NK-92 (cell line): Measurements from ENCODE around the gene SLC41A1.
"Not testable (repeated sequence)": the region's sequence is repeated elsewhere in the genome, so short reads cannot be mapped to it uniquely, and the experiment has no call there.

Source experiments
- DNase-seq: peaks from one replicate; lab custom pipeline; 2025; ENCODE audit not compliant: unreplicated experiment; lab: John Stamatoyannopoulos, UW

SLC41A1 gene

DNA sequence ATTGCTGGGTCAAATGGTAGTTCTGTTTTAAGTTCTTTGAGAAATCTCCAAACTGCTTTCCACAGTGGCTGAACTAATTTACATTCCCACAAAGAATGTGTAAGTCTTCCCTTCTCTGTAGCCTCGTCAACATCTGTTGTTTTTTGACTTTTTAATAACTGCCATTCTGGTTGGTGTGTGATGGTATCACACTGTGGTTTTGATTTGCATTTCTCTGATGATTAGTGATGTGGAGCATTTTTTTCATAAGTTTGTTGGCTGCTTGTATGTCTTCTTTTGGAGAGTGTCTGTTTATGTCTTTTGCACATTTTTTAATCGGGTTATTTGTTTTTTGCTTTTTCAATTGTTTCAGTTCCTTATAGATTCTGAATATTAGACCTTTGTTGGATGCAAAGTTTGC, 10.3 kb upstream of the SLC41A1 start:
- not testable (repeated sequence) for DNase-seq

GRCh38 chr1:205822397-205822796, 9.4 kb upstream of the SLC41A1 start:
- DNase-seq = no peak

DNA sequence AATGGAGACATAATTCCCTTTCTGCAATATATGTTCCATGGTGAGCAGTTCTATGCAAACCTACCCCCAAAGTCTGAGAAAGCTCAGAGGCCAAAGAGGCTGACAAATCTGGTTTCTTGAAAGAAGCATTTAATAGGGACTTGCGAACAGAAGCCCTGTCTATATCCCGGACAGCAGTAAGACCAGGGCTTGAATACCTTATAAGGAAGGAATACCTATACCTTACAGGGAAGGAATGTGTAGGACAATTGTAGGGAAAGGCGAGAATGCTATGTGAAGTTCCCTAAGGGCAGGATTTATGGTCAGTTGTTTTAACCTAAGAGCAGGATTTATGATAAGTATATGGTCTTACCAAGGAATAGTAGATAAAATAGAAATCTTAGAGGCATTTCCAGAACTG, 5.0 kb upstream of the SLC41A1 start:
- DNase-seq = no peak

DNA sequence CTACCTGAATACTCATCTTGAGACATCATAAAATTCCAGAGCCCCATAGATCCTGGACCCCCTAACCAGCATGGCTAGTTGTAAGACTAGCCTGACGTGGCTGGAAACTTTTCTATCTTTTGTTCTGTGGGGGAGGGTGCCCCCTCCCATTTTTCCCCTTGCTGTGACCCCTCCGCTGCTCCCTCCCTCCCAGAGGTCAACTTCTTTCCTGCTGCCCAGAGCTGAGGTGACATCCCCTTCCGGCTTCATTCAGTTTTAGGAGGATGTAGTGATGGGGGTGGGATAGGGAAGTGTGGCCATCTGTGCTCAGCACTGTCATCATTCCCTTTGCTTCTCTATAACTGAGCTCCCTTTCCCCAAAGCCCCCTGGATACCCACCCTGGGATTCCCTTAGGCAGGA, 4.4 kb upstream of the SLC41A1 start:
- no peak for DNase-seq

- DNase-seq = no peak
These were observed 709 bp upstream of the SLC41A1 start for GRCh38 chr1:205813755-205814058.

DNA sequence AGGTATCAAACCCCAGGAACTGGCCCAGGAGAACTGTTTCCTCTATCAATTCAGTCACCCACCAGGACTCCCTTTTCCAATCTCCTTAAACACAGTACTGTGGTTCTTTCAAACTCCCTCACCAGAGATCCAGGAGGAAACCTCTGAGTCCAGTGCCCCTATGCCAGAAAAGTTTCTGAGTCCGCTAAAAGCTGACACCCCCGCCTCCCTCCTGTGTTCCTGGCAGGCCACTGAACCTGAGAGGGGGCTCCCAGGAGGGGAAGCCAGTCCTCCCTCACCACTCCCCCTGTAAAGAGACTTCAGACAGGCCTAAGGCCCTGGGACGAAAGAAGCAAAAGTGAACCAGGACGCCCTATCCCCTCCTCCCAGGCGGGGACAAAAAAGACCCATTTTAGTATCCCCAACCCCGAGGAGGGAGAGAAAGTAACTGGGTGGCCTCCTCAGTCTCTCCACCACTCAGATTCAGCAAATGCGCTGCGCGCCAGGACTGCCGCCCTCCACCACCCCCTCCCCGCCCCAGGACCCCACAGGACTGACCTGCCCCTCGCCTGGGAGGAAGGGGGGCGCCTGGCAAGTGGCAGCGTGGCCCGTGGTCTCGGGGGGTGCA, 624 bp downstream of the SLC41A1 start:
- DNase-seq = no peak

- no peak for DNase-seq
These were observed 1.3 kb downstream of the SLC41A1 start for GRCh38 chr1:205811660-205812059.

- no peak for DNase-seq
These were observed 2.4 kb downstream of the SLC41A1 start for GRCh38 chr1:205810448-205811157.

- DNase-seq = no peak
These were observed 3.1 kb downstream of the SLC41A1 start for GRCh38 chr1:205809942-205810345.

DNA sequence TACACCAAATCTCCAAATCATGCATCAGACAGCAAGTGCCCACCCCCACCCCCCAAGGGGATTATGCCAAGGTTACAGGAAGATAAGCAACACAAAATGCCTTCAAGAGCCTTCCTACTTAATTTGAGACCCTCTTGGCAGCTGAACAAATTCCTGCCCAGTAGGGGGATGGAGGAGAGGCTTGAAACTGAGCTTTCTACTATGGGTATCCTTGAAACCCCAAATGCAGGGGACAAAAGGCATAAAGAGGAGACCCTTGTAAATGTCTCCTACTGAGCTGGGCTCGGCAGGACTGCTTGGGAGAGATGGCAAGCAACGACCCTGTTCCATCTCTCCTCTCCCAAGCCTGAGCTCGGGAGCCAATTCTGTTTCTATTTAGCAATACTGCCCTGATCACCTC, 3.5 kb downstream of the SLC41A1 start:
- no peak for DNase-seq

DNA sequence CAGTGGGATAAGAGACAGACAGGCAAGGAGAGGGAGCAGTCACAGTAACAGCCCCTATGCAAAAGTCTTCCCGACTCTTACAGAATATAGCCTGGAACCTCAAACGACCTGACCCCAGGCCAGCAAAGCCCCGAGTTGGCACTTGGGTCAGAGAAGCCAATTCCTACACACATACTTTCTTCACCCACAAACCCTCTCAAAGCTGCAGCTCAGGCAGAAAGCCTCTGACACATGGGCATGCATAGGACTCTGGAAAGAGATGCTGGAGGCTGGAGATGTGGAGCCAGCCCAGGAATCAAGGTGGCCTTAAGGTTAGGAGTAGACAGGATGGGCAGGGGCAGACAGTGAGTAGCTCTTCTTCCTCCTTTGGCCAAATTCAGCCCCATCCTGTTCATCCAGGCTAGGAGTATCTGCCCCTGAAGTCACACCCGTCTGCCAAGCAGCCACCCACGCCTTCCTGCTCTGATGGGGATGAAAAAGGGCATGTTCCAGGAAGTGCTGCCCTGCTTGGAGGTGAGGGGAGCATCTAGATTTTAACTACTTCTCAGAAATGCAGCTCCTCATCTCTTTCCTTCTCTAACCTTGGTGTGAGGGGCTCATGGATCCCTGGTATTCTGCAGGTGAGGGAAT, 7.8 kb downstream of the SLC41A1 start:
- no peak for DNase-seq

- DNase-seq = no peak
These were observed 8.4 kb downstream of the SLC41A1 start for GRCh38 chr1:205804605-205805004.

DNA sequence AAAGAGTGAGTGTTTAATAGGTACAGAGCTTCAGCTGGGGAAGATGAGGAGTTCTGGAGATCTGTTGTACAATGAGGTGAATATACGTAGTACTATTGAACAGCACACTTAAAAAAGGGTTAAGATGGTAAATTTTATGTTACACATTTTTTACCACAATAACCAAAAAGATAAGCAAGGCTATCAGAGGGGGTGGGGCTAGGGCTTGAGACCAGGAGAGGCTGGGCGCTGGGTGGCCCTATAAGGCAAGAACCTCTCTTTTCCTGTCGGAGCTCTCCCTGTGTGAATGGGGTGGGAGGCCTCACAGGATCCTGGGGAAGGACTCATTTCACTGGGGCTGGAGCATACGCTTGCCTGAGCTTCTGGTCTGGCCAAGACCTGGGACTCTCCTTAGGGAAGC, 9.0 kb downstream of the SLC41A1 start:
- no peak for DNase-seq

GRCh38 chr1:205802060-205802459, 10.9 kb downstream of the SLC41A1 start:
- DNase-seq = no peak

DNA sequence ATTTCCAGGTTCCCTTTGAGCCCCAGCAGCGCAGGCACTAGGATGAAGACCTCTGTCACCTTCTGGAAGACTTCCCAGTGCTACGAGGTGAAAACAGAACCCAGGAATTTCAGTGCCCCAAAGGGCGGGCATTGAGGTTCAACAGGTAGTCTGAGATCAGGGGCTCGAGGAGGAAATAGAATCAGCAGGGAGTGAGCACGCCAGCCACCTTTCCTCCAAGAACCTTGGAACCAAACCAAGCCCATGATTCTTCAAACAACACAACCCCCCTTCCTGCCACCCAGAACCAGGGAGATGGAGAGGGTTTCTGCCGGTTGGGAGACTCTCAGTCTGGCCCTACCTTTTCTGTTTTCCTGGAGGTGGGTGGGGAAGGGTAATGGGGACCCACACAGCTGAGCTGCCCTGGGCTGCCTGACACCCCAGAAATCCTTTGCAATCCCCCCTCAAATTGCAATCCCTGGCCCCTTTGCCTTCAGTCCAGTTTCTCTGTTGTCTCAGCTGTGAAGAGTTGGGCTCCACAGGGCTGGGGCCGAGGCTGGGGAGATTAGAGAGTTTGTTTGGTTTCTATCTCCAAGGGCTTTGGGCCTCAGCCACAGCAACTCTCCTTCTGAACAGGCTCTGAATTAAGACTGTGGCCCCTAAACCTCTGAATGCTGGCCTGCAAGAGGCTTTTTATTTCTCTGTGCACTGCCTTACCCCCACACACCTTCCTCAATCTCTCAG, 11.9 kb downstream of the SLC41A1 start:
- no peak for DNase-seq

GRCh38 chr1:205800427-205800826, 12.6 kb downstream of the SLC41A1 start:
- no peak for DNase-seq

GRCh38 chr1:205798577-205798976, 14.4 kb downstream of the SLC41A1 start:
- no peak for DNase-seq

- no peak for DNase-seq
These were observed 15.8 kb downstream of the SLC41A1 start for GRCh38 chr1:205797168-205797567.

- DNase-seq = no peak
These were observed 18.8 kb downstream of the SLC41A1 start for GRCh38 chr1:205794011-205794730.

DNA sequence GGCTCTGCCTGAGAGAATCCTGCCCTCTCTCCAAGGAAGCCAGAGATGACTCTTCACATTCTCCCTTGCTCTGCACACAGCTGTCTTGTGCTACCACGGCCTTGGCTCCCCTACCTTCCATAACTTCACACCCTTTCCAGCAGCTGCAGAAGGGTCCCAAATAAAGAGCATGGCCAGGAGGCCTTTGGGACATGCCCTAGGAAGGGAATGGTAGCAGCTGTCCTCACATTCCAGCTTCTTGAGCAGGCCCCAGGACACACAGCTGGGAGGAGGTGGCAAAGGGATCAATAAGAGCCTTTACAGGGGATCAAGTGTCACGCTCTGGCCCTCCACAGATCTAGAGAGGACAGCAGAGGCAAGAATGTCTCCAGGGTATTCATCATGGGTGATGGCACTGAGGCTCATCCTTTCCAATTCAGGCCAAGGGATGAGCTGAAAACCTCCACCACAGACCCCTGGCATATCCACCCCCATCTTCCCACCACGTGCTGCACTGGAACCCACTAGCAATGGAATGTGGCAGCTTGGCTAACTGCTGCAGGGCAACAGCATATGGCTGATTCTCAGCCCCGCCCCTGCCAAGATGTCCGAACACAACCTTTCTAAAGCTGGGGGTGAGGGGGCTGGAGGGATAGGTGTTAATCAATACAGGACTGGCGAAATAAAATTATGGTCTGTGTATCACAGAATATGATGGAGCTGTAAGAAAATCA, 19.9 kb downstream of the SLC41A1 start:
- no peak for DNase-seq

DNA sequence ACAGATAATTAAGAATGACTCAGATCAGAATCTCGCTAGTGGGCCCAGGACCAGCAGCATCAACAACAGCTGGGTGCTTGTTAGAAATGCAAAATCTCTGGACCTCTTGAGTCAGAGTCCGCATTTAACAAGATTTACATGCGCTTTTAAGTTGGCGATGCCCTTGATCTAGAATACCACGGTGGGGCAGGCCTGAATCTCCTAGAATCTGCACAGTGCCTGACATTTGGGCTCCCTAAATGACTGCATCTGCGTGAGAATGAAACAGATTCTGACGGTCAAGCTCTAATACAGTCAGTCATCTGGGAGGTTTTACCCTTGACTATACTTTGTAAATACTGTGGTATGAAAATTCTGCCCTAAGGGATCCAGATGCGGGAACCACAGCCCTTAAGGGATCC, 20.5 kb downstream of the SLC41A1 start:
- DNase-seq = no peak
